GOT3 (cell line): Measurements from ENCODE around the gene MINAR1.

ENCODE experiments used
- DNase-seq: peaks from one replicate; lab custom pipeline; 2025; ENCODE audit warnings: mixed read lengths; lab: John Stamatoyannopoulos, UW

Gene MINAR1

DNA sequence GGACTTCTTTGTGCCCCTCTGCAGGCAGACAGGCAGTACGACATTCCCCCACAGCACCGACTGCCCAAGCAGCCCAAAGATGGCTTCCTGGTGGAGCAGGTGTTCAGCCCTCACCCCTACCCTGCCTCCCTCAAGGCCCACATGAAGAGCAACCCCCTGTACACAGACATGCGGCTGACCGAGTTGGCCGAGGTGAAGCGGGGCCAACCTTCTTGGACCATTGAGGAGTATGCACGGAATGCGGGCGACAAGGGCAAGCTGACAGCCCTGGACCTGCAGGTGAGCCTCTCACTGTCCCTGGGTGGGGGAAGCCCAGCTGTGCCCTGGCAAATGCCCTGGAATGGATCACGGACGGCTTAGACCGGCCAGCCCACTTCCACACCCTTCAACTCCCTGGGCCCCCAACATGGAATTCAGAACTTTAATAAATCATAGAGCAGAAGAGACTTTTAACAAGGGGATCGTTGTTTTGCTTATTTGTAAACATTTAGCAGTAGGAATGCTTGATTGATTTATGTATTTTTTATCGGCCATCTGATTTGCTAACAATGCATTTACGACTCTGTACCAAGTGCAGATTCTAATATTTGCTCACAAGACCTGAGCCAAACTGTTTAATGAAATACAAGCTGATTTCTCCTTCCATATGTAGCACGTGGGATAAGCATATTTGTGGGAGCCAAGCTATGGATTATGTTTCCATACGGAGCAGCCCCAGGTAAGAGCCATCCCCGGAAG, 31.1 kb downstream of the MINAR1 start:
- no peak for DNase-seq

DNA sequence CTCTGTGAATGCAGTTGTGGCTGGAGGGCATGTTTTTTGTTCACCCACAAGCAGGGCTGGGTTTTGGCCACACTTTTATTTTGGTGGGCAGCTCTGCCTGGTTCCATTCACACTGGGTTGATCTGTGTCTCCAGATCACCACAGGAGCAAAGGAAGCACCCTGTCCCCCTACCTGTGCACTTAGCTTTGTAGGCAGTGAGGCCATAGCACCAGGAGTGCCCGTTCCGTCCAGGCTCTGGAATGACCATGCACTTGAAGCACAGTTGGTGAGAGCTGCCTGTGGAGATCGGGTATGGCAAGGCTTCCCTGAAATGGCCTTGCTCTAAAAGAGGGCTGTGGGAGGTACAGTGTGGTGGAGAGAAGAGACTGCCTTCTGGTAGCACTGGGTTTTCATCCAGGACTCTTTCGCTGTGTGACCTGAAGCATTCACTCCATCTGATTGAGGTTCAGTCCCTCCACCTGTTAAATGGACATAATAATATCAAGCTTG, 31.7 kb downstream of the MINAR1 start:
- DNase-seq: no peak

DNA sequence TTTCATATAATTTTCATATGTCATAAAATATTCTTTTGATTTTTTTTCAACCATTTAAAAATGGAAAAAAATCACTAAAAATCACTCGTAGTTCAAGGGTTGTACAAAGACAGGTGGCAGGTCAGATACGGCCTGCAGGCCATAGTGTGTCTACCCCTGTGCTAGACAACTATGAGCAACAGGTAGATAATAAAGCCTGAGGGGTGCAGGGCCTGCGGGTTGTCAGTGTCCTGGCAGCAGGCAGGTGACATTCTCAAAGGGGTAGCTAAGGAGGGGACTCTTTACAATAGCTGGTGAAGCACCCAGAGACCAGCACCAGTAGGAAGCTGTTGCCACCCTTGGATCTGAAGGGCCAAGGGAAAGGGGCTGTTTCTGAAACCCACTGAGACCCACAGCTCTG, 34.4 kb downstream of the MINAR1 start:
- DNase-seq: no peak

DNA sequence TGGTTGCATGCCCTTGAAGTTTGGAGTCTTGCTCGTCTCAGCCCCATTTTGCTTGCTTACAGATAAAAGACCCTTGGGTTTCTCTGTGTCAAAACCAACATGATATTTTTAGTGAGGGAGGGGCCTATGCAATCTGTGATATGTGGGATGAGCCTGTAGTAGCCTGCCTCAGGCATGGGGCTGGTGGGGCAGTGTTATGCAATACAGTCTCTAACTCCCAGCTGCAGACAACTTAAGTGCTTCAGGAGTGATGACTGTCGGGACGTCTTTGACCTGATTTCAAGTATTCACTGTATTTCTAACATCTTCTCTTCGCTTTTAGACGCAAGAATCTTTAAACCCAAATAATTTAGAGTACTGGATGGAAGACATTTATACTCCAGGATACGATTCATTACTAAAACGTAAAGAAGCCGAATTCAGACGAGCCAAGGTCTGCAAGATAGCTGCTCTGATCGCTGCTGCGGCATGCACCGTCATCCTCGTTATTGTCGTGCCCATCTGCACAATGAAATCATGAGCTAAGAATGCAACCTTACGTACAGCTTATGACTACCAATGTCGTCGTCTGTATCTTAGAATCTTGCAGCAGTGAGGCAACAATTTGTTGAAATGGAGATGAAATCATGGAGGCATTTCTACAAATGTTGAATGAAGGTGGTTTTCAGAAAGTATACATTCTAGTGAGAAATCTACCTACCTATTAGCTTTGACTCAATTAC, 35.9 kb downstream of the MINAR1 start:
- DNase-seq: no peak

DNA sequence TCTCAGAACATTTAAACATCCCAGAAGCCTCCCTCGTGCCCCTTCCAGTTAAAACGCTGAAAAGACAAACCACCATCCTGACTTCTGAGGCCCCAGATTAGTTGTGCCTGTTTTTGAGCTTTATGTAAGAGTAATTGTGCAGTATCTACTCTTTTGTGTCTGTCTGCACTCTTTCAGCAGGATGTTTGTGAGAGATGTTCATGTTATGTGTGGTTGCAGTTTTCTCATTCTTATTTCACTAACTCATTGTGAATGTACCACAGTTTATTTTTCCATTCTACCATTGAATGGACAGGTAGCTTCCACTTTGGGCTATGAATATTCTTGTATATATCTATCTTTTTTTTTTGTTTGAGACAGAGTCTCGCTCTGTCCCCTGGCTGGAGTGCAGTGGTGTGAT, 40.3 kb downstream of the MINAR1 start:
- DNase-seq: no peak

DNA sequence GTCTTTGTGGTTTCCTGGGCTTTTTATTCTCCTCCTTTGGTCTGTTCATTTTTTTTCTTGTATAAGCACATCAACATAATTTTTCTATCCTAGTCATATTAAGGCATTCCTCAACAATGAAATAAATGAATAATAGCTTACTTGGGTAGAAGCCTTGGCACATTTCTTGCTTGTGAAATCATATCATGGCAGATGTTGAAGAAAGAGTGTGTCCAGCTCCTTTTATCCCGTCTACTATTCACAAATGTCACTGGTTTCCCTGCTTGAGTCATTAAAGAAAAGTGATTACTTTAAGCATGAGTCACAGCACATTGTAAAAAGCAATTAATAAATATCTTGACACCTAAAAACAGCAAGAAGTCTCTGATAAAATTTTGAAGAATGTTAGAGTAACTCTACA, 42.1 kb downstream of the MINAR1 start:
- DNase-seq: no peak

DNA sequence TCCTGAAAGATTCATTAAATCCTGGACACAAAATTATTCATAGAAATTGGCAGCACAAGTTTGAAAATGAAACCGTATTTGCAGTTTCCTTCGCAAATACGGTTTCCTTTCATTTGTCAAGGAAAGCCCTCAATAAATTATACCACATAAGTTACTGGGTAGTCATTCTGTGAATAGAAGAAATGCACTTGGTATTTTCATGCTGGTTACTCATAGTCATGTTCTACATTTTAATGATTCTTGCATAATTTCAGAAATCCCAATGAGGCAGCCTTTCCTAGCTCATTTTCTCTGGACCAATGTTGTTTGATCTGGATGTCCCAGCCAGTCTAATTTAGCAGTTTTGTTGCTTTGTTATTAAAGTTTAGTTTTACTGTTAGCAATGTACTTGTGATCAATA, 43.2 kb downstream of the MINAR1 start:
- DNase-seq: no peak

DNA sequence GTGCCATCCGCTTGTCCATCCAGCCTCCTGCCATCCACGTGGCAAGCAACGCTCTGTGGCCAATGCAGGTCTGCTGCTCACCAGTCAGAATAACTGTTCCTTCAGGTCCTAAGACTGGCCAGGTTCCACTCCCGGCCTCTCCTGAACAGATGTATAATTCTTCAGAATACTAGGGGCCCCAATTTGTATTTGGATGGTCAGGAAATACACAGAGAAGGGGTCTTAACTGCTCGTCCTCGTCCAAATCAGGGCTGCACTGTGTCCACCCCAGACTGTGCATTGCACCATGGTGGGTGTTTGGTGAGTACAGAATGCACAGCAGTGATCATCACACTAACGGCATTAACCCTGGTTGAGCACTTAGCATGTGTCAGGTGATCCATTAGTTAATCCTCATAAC, 46.0 kb downstream of the MINAR1 start:
- no peak for DNase-seq

DNA sequence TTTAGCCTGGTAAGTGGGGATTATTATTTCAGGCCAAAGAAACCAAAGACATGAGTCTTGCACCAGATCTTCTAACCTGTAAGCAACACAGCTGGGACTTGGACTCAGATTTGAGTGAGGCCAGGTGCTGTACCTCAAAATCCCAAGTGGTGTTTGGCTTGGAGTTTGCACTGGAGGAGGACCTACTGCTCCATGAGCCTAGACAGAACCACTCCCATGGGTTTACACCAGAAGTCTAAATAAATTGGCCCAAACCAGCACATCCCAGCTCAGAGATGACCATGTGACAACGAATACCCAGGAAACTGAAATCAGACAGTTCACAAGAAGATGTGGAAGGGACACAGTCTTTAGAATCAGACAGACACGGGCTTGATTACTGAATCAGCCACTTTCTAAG, 47.5 kb downstream of the MINAR1 start:
- DNase-seq: no peak

DNA sequence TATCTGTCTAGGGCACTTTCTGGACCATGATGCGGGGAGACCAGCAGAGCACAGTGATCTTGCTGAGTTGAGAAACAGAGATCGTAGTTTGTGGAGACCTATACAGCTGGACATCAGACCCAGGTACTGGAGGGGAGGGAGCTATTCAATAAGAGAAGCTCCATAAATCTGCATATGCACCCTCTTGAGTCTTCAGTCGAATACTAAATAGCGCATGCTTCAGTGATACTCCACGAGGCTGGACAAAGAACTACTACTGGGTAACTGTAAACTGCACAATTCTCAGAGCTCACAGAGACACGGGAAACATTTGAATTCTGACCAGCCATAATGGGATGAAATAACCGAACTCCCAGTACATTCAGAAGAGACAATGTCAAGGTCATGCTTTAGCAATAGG, 49.7 kb downstream of the MINAR1 start:
- no peak for DNase-seq
